Astrocyte of the spinal cord (primary cell): ENCODE results near the gene NVL.
"Not testable (repeated sequence)": the region's sequence is repeated elsewhere in the genome, so short reads cannot be mapped to it uniquely, and the experiment has no call there.

Experiments
- DNase-seq: peaks from one replicate; pipeline ENCODE4 v3.0.0; 2011; ENCODE audit warnings: low read depth, low spot score
- H3K4me3 ChIP-seq: 2 replicates; pipeline ENCODE4 v1.5.1; 2011; ENCODE audit warnings: low read depth, mild to moderate bottlenecking, low read length, moderate library complexity
- CTCF ChIP-seq: IDR thresholded peaks from 2 replicates; pipeline ENCODE4 v1.5.1; 2012; ENCODE audit warnings: low read depth, mild to moderate bottlenecking, low read length, inconsistent platforms
- in situ Hi-C: cut with HindIII; loops from 2 replicates; pipeline ENCODE4 v1.10.0; 2017; ENCODE audit warnings: low sequenced_read_pairs

Gene NVL

GRCh38 chr1:224317383-224318045 is 12.5 kb downstream of the NVL start:
- in situ Hi-C loops = no loop called here
- no peak overlapping the region for H3K4me3 ChIP-seq
- no peak for TF ChIP-seq CTCF
- no peak for DNase-seq

GRCh38 chr1:224312025-224312424 is 17.9 kb downstream of the NVL start:
- DNase-seq = no peak
- in situ Hi-C loops = no loop called here
- H3K4me3 ChIP-seq = no peak overlapping the region
- TF ChIP-seq CTCF = no peak

- H3K4me3 ChIP-seq, in situ Hi-C loops, DNase-seq: not testable (repeated sequence)
Observed at GRCh38 chr1:224311503-224311902, 18.5 kb downstream of the NVL start.

- no peak for TF ChIP-seq CTCF
- no peak overlapping the region for H3K4me3 ChIP-seq
- in situ Hi-C loops = no loop called here
Observed at GRCh38 chr1:224308064-224308463, 21.9 kb downstream of the NVL start.

DNA sequence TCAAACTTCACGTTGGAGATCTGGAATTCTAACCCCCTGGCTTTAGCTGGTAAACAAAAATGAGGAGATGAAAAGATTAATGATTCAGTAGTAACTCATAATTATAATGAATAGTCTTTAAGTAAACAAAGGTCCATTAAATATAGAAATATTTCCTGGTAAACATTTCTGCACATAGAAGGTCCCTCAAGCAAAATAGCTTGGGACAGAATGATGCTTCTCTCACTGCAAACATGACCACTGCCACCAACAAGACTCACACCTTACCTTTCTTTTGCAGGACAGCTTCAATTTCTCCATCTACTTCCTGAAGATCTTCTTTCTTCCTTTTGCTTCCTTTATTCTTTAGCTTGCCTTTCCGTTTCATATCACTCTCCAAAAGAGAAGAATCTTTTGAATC is 25.2 kb downstream of the NVL start:
- in situ Hi-C loops = no loop called here
- TF ChIP-seq CTCF = no peak
- no peak for DNase-seq
- no peak overlapping the region for H3K4me3 ChIP-seq

More at GRCh38 chr1:224308064-224308463, 21.9 kb downstream of the NVL start:
- no peak for DNase-seq

GRCh38 chr1:224302947-224303346 is 27.0 kb downstream of the NVL start:
- in situ Hi-C loops = no loop called here
- no peak overlapping the region for H3K4me3 ChIP-seq
- TF ChIP-seq CTCF = no peak
- DNase-seq = no peak

DNA sequence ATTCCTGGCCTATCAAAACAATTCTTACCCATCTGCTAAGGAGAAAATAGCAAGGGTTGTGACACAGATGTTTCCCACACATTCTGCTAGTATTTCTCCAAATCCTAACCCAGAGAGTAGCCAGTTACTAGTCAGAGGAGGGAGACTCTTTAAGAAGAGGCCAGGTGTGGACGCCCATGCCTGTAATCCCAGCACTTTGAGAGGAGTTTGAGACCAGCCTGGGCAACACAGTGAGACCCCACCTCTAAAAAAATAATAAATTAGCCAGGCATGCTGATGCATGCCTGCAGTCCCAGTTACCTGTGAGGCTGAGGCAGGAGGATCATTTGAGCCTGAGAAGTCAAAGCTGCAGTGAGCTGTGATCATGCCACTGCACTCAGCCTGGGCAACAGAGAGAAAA is 28.6 kb downstream of the NVL start:
- no peak overlapping the region for H3K4me3 ChIP-seq
- DNase-seq = no peak
- no peak for TF ChIP-seq CTCF
- in situ Hi-C loops = no loop called here
